ENCODE results near the gene NKPD1. TPM values are rescaled to one million over a fixed set of nuclear protein-coding genes. Genes with fewer than 3 reads are reported as not detected.

The NKPD1 gene
- total and polyA plus RNA-seq, 2 experiments from 2014 or later = 2.9 to 3.3 TPM

DNA sequence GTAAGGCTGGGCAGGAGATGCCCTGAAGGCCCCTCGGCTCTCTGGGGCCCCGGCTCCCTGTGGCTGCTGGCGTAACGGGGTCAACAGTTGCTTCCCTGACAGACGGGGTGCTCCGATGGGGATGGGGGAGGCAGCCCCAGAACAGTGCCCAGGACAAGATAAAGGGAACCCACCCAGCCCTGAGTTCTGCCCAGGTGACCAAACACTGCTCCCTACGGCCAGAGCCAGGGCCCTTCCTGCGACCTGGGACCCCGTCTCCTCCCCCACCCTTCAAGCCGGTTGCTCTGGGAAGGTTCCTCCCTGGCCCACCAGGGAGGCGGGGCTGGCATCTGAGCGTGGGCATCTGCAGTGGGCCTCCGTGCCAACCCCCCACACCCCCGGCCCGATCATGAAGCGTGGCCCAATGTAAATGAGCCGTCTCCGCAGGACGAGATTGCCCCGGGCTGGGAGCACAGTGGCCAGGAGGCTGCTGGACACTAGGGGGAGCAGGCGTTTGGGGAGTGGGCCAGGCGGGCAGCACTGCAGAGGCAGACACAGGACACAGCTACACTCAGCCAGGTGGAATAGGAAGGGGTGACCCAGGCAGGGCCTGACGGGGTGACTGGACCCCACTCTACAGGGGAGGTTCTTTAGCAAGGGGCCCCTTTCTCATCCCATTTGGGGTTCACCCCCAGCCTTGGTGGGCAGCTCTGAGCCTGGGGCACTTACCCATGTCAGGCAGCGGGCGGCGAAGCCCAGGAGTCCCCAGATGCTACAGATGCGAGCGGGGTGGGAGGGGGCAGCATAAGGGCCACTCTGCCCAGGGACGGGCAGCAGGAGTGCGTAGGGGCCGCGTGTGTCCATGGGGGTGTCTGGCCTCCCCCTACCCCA lies 1.2 kb upstream of the NKPD1 start:
- Histone ChIP-seq H3K9me3 (ENCODE audit: low read depth) (no peaks in the 10 kb centered on the region), H3K36me3 (no peaks in the 10 kb centered on the region), H3K27me3 (no peaks in the 10 kb centered on the region), H3K27ac (no peak overlapping the region), H3K4me3 (no peak overlapping the region), H3K4me1 (ENCODE audit: low read depth) (no peaks in the 10 kb centered on the region)
- TF ChIP-seq, protein P1, sequence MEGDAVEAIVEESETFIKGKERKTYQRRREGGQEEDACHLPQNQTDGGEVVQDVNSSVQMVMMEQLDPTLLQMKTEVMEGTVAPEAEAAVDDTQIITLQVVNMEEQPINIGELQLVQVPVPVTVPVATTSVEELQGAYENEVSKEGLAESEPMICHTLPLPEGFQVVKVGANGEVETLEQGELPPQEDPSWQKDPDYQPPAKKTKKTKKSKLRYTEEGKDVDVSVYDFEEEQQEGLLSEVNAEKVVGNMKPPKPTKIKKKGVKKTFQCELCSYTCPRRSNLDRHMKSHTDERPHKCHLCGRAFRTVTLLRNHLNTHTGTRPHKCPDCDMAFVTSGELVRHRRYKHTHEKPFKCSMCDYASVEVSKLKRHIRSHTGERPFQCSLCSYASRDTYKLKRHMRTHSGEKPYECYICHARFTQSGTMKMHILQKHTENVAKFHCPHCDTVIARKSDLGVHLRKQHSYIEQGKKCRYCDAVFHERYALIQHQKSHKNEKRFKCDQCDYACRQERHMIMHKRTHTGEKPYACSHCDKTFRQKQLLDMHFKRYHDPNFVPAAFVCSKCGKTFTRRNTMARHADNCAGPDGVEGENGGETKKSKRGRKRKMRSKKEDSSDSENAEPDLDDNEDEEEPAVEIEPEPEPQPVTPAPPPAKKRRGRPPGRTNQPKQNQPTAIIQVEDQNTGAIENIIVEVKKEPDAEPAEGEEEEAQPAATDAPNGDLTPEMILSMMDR (IDR thresholded peaks at IDR 0.05; ENCODE audit: low read depth, low read length) = peak; percentile 74
- peak; percentile 56 to 80 for DNase-seq (ENCODE audit: low read depth in 1 of 2, low spot score in 1 of 2)

GRCh38 chr19:45159971-45160324 lies 834 bp downstream of the NKPD1 start:
- no peak for DNase-seq (ENCODE audit: low read depth in 1 of 2, low spot score in 1 of 2)
- Histone ChIP-seq H3K4me1 (ENCODE audit: low read depth) (no peaks in the 10 kb centered on the region), H3K4me3 (no peak overlapping the region), H3K36me3 (no peaks in the 10 kb centered on the region), H3K27me3 (no peaks in the 10 kb centered on the region), H3K27ac (no peak overlapping the region), H3K9me3 (ENCODE audit: low read depth) (no peaks in the 10 kb centered on the region)
- TF ChIP-seq, protein P1 (IDR thresholded peaks at IDR 0.05; ENCODE audit: low read depth, low read length) = no peak

DNA sequence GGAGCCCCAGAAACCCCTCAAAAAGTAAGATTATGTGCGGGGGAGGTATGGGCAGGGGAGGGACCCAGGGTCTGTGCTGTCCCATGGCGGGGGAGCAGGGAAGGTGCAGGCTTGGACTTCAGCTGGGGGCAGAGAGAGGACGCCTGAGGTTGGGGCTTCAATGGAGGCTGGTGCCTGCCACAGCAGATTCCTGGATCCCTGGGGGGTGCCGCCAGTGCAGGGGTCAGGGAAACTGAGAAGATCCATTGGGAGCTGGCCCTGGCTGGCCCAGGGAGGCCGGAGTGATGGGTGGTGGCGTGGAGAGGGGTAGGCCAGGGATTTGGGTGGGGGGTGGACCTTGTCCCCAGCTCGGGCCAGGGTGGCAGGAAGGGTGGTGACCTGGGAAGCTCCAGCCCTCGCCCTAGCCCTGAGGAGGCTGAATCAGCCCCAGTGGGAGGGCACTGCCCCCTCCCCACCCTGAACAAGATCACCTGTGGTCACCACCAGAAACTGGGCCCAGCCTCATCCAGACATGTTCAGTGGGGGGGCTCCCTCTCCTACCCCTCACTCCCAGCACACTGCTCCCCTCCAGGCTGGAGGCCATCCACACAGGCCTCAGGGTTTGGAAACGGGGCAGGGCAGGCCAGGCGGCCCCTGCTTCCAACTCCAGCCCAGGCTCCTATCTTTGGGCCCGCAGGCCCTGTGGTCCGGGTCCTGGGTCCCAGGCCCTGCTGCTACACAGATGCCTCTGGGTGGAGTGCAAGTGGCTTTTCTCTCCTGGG lies 1.4 kb downstream of the NKPD1 start:
- Histone ChIP-seq H3K4me3 (no peak overlapping the region), H3K36me3 (no peaks in the 10 kb centered on the region), H3K27ac (no peak overlapping the region), H3K4me1 (ENCODE audit: low read depth) (no peaks in the 10 kb centered on the region), H3K27me3 (peaks cover 1% of the 10 kb centered on the region), H3K9me3 (ENCODE audit: low read depth) (no peaks in the 10 kb centered on the region)
- TF ChIP-seq, protein P1 (IDR thresholded peaks at IDR 0.05; ENCODE audit: low read depth, low read length) = no peak
- DNase-seq (ENCODE audit: low read depth in 1 of 2, low spot score in 1 of 2) = no peak

DNA sequence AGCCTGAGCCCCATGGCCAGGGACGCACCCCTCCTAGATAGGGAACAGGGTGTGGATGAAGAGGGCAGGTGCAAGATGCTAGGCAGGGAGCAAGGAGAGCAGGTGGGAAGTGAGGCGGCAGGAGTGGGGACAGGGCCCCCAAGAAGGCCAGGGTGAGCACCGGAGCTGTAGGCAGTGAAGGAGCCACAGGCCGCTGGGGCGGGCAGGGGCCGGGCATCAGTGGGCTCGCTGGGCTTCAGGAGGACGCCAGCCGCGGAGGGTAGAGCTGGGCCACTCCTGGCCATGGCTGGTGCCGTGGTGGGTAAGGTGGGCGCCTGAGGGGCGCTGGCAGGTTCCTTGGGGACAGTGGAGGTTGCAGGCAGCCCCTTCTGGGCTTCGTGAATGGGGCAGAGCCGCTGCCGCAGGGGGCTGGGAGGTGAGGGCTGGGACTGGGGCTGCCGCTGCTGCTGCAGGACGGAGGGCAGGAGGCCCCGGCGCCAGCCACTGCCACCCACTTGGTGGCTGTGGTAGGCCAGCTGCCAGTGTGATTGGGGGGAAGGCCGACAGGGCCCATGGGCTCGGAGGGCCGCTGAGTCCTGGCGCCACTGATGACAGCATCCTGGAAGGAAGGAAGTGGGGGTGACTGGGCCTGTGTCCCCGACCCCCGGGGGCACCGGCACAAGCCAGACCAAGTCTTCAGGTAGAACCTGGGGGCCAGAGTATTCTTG lies 2.1 kb downstream of the NKPD1 start:
- peaks cover 9% of the 10 kb centered on the region for H3K27me3 ChIP-seq

DNA sequence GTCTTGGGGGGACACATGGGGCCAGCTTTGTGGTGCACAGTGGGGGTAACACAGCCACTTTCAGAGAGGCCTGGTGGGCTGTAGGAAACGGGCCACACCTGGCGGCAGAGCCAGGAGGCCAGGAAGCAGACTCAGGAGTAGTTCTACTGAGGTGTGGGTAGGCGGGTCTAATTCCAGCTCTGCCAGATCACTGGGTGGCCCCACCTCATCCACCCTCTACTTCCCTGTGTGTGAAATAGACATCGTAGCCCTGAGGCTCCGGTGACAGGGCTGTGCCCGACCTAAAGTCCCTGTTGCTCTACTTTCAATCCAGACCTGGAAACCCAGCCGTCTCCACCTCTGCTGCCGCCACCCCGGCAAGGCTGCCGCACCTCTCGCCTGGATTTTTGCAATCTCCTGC lies 4.0 kb downstream of the NKPD1 start:
- TF ChIP-seq, protein P1 (IDR thresholded peaks at IDR 0.05; ENCODE audit: low read depth, low read length) = no peak
- Histone ChIP-seq H3K27me3 (peaks cover 28% of the 10 kb centered on the region), H3K4me3 (no peak overlapping the region), H3K27ac (no peak overlapping the region), H3K36me3 (no peaks in the 10 kb centered on the region), H3K9me3 (ENCODE audit: low read depth) (no peaks in the 10 kb centered on the region), H3K4me1 (ENCODE audit: low read depth) (no peaks in the 10 kb centered on the region)
- DNase-seq (ENCODE audit: low read depth in 1 of 2, low spot score in 1 of 2) = no peak

More for the DNA sequence above, 2.1 kb downstream of the NKPD1 start:
- DNase-seq (ENCODE audit: low read depth in 1 of 2, low spot score in 1 of 2) = no peak
- H3K36me3 ChIP-seq = no peaks in the 10 kb centered on the region
- H3K4me1 ChIP-seq (ENCODE audit: low read depth) = no peaks in the 10 kb centered on the region
- no peak overlapping the region for H3K4me3 ChIP-seq
- H3K9me3 ChIP-seq (ENCODE audit: low read depth) = no peaks in the 10 kb centered on the region
- TF ChIP-seq, protein P1 (IDR thresholded peaks at IDR 0.05; ENCODE audit: low read depth, low read length) = no peak
- no peak overlapping the region for H3K27ac ChIP-seq
